Prostate gland (tissue), 2 donors: Measurements from ENCODE around the gene CCDC148. TPM values are rescaled to one million over a fixed set of nuclear protein-coding genes. Genes with fewer than 3 reads are reported as not detected.

Experiments
- DNase-seq: peaks from one replicate; pipeline ENCODE4 v3.0.0-alpha.2; 2019; ENCODE audit warnings: low spot score
- H3K27ac ChIP-seq, 2 donors: fragments of 200-600 bp; sonication (generic); 2 replicates each; pipeline ENCODE4 v1.5.1; 2017 to 2019
- H3K27me3 ChIP-seq: fragments of 200-600 bp; sonication (generic); replicated peaks from 2 replicates; pipeline ENCODE4 v1.5.1; 2019; ENCODE audit not compliant: insufficient read depth
- H3K36me3 ChIP-seq, 2 donors: fragments of 200-600 bp; sonication (generic); 1 replicate in 1 of 2; 2 replicates in 1 of 2; pipeline versions ENCODE4 v1.5.1 to v1.8.1; 2017 to 2019
- H3K4me1 ChIP-seq: fragments of 200-600 bp; sonication (generic); replicated peaks from 2 replicates; pipeline ENCODE4 v1.5.1; 2019
- H3K4me3 ChIP-seq, 2 donors: fragments of 200-600 bp; sonication (generic); 2 replicates each; pipeline ENCODE4 v1.5.1; 2017 to 2019
- H3K9me3 ChIP-seq: fragments of 200-600 bp; sonication (generic); 2 replicates; pipeline ENCODE4 v1.5.1; 2017
- CTCF ChIP-seq, 4 experiments: fragments of 200-600 bp in 2 of 4; fragments of 450-650 bp in 2 of 4; sonication (generic) in 2 of 4; IDR thresholded peaks; 1 replicate in 3 of 4; 2 replicates in 1 of 4; pipeline ENCODE4 v1.5.1; 2016 to 2019; ENCODE audit warnings: antibody characterized with exemption in 4 of 4, mild to moderate bottlenecking in 2 of 4, moderate library complexity in 2 of 4
- POLR2A ChIP-seq: fragments of 450-650 bp; IDR thresholded peaks from one replicate; pipeline ENCODE4 v1.6.1; 2016; ENCODE audit warnings: antibody characterized with exemption, mild to moderate bottlenecking
- POLR2AphosphoS5 ChIP-seq: sonication (generic); formaldehyde crosslinking; IDR thresholded peaks from one replicate; pipeline ENCODE4 v1.6.1; 2017; ENCODE audit warnings: antibody characterized with exemption
- WGBS: methylation state at CpG from one replicate; pipeline ENCODE4 v1.1.5; 2018; 5-methylcytosine and 5-hydroxymethylcytosine counted together
- intact Hi-C: fragments of 100-400 bp; cut with DNase I; formaldehyde crosslinking; loops from one replicate; pipeline ENCODE4 v1.14.2; 2022
- total RNA-seq, 2 donors: library from RNA; depleted of rRNA; stranded (reverse); fragments of >200 nt; gene quantifications; one replicate each; pipeline ENCODE4 v1.1.0, GENCODE V29; 2016

CCDC148 gene
- total RNA-seq, 2 donors from 2014 or later: 1.5 to 1.6 TPM

GRCh38 chr2:158488442-158489216 lies 32.1 kb upstream of the CCDC148 start:
- no peak for TF ChIP-seq POLR2A
- TF ChIP-seq CTCF (IDR thresholded peaks at IDR 0.05): no peak
- no peak for TF ChIP-seq POLR2AphosphoS5
- H3K4me1 ChIP-seq: no peaks in the 10 kb centered on the region
- H3K27ac ChIP-seq: no peak overlapping the region
- H3K27me3 ChIP-seq: no peaks in the 10 kb centered on the region
- no peak for DNase-seq
- WGBS: 67% methylated on average over 2 of the region's 2 CpGs
- no peaks in the 10 kb centered on the region for H3K9me3 ChIP-seq
- no peaks in the 10 kb centered on the region for H3K36me3 ChIP-seq
- intact Hi-C loops: no loop called here
- H3K4me3 ChIP-seq: no peak overlapping the region

GRCh38 chr2:158487419-158487818 lies 30.9 kb upstream of the CCDC148 start:
- Histone ChIP-seq H3K9me3 (no peaks in the 10 kb centered on the region), H3K36me3 (no peaks in the 10 kb centered on the region), H3K27ac (no peak overlapping the region), H3K4me1 (no peaks in the 10 kb centered on the region), H3K4me3 (no peak overlapping the region), H3K27me3 (no peaks in the 10 kb centered on the region)
- intact Hi-C loops: no loop called here
- no peak for DNase-seq
- TF ChIP-seq CTCF (IDR thresholded peaks at IDR 0.05) (no peak), POLR2AphosphoS5 (no peak), POLR2A (no peak)

- H3K27ac ChIP-seq: no peak overlapping the region
- WGBS: 89% methylated on average over 5 of the region's 5 CpGs
- TF ChIP-seq POLR2A (no peak), POLR2AphosphoS5 (no peak), CTCF (IDR thresholded peaks at IDR 0.05) (no peak)
- H3K4me1 ChIP-seq: no peaks in the 10 kb centered on the region
- DNase-seq: no peak
- no peaks in the 10 kb centered on the region for H3K9me3 ChIP-seq
- H3K27me3 ChIP-seq: no peaks in the 10 kb centered on the region
- no peak overlapping the region for H3K4me3 ChIP-seq
- H3K36me3 ChIP-seq: no peaks in the 10 kb centered on the region
- intact Hi-C loops: no loop called here
These were observed 30.4 kb upstream of the CCDC148 start for GRCh38 chr2:158486970-158487325.

GRCh38 chr2:158486150-158486969 lies 29.8 kb upstream of the CCDC148 start:
- Histone ChIP-seq H3K9me3 (no peaks in the 10 kb centered on the region), H3K4me1 (no peaks in the 10 kb centered on the region), H3K27ac (no peak overlapping the region), H3K36me3 (no peaks in the 10 kb centered on the region), H3K4me3 (no peak overlapping the region), H3K27me3 (no peaks in the 10 kb centered on the region)
- TF ChIP-seq POLR2AphosphoS5 (no peak), CTCF (IDR thresholded peaks at IDR 0.05) (no peak), POLR2A (no peak)
- 78% methylated on average over 3 of the region's 3 CpGs for WGBS
- intact Hi-C loops: no loop called here
- no peak for DNase-seq
